Hematopoietic multipotent progenitor cell treated with erythropoietin and hydrocortisone succinate and interleukin-3 and kit ligand, for 8 days (in vitro differentiated cells): ENCODE measurements around the gene ZNF648.
"Not testable (repeated sequence)": the region's sequence is repeated elsewhere in the genome, so short reads cannot be mapped to it uniquely, and the experiment has no call there.

Experiments used
- DNase-seq: peaks from one replicate; pipeline ENCODE4 v3.0.0-alpha.2; 2015

The ZNF648 gene

GRCh38 chr1:182069028-182069466 lies 7.5 kb upstream of the ZNF648 start:
- DNase-seq: peak; percentile 49

- DNase-seq: no peak
Observed at GRCh38 chr1:182066934-182067333, 5.4 kb upstream of the ZNF648 start.

DNA sequence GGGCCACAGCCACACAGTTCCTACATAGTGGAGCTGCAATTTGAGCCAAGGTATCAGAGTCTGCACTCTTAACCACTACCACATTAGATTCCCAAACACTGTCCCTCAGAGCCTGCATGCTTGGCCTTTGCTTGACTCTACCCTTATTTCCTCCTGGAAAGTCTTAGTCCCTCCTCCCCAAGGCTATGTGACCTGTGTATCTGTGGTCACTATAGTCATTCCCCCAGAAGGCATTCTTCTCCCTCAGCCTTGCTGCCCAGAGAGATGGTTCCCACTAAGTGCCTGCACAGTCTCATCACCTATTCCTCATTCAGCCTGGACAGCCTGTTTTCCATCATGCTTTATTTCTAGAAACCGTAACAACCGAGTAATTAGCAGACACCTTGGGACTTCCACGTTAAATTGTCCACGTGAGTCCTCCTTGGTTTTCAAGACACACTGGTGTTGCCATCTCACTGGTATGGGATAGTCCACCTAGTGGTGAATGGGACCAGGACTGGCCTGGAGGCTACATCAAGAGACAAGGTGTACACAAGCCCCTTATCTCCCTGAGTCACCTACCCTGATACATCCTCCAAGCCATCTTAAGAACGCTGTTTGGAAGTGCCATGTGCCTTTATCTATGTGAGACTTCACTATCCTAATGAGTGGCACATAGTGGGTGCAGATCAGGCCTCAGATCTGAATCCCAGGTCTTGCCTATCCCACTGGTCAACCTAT lies 3.8 kb upstream of the ZNF648 start:
- DNase-seq: no peak

- no peak for DNase-seq
Observed at GRCh38 chr1:182064611-182065010, 3.1 kb upstream of the ZNF648 start.

- no peak for DNase-seq
Observed at GRCh38 chr1:182062223-182062622, 711 bp upstream of the ZNF648 start.

DNA sequence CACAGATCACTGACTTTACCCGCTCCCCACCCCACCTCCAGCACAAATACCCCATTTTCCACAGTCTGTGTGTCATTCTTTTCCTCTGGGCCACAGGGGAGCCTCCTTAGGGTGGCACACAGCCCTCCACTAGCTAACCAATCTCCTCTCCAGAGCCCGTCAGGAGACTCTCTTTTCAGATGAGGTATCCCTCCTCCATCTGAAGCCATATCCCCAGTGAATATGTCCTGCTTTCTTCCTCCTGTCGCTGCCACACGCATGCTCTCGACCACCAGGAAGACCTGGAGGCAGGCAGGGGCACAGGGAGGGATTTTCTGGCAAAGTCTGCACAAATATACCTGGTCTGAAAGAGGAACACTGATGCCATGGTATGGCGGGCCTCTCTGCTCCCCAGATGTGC lies 635 bp downstream of the ZNF648 start:
- no peak for DNase-seq

- DNase-seq: no peak
Observed at GRCh38 chr1:182059936-182060335, 1.6 kb downstream of the ZNF648 start.

DNA sequence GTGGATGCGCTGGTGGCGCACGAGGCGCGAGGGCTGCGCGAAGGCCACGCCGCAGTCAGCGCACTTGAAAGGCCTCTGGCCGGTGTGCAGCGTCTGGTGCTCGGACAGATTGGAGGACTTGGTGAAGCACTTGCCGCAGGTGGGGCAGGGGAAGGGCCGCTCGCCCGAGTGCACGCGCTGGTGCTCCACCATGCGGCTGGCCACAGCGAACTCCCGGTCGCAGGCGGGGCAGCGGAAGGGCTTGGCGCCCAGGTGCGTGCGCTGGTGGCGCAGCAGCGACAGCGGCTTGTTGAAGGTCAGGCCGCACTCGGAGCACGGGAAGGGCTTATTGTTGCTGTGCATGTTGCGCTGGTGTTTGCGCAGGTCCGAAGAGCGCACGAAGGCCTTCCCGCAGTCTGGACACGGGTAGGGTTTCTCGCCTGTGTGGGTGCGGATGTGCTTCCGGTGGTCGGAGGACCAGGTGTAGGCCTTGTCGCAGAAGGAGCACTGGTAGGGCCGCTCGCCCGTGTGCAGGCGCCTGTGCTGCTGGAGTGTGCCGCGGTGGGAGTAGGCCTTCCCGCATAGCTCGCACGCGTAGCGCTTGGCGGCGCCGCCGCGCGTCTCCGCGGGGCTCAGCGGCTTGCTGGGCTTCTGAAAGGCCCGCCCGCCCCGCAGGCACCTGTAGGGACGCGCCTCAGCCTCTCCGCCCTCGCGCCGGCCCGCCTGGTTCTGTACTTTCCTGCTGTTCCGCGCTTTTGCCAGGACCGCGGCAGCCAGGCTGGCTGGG lies 4.7 kb downstream of the ZNF648 start:
- DNase-seq: no peak

GRCh38 chr1:182054698-182055326 lies 6.7 kb downstream of the ZNF648 start:
- DNase-seq: peak; percentile 79

DNA sequence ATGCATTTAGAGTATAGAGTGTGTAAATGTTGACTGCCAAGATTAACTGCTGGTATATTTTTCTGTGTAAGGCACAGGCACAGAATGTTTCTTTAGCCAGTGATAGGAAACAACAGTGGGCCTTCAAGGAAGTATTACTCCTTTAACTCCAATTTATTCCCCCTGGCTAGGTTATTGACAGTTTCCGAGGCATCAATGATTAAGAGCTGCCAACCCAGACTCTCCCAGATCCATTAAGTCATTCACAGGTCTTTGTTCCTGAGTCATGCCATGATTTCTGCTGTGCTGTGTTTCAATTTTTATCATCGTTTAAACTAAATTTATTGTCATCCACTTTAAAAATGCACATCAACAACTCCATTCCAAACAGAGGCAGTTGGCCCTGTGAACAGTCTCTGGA lies 9.2 kb downstream of the ZNF648 start:
- DNase-seq: no peak

DNA sequence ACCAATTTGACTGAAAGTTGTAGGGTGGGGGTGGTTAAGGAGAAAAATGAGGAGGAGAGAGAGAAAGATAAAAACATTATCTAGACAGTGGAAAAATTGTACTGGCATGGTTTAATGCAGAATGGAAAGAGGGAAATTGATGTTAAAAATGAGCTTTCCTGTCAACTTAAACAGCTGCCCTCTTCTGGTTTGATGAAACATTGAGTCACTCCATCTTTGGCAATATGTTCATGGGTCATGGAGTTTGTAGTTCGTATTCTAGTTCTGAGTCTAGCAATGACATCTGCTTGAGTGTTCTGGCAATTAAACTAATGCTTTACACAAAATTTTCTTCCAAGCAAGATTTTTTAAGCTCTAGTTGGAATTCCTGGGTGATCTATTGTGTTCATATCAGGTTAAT lies 9.6 kb downstream of the ZNF648 start:
- no peak for DNase-seq

DNA sequence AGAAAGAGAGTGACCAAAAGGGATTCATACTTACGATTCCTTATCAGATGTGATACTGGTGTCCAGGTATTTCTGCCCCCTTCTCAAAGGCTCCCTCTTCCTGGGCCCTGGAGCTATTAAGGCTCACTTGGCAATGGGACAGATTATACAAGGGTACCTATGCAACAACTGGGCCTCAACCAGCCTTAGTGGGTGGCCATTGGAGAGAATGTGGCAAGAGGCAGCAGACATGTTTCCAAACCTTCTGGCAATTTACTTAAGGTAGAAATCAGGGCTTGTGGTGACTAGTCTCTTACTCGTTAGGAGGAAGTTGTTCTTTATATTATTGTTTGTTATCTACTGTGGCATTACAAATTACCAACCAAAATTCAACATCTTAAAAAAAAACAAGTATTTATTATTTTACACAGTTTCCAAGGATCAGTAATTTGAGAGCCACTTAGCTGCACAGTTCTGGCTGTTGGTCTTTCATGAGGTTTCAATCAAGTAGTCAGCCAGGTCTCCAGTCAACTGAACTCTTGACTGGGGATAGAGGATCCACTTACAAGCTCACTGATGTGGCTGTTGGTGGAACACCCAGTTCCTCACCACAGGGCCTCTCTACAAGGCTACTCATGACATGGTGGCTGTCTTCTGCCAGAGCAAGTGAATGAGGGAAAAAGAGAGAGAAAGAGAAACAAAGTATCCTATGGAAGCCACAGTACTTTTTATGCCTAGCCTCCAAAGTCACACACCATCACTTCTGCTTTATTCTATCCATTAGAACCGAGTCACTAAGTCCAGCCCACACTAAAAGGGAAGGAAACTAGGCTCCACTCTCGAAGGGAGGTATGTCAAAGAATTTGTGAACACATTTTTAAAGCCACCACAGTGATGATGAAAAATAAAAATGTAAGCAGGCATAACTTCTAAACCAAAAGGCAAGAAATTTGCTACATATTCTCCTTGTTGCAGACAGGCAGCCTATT lies 10.7 kb downstream of the ZNF648 start:
- no peak for DNase-seq

- no peak for DNase-seq
Observed at GRCh38 chr1:182048562-182048961, 12.9 kb downstream of the ZNF648 start.

GRCh38 chr1:182046763-182047162 lies 14.7 kb downstream of the ZNF648 start:
- DNase-seq: no peak

DNA sequence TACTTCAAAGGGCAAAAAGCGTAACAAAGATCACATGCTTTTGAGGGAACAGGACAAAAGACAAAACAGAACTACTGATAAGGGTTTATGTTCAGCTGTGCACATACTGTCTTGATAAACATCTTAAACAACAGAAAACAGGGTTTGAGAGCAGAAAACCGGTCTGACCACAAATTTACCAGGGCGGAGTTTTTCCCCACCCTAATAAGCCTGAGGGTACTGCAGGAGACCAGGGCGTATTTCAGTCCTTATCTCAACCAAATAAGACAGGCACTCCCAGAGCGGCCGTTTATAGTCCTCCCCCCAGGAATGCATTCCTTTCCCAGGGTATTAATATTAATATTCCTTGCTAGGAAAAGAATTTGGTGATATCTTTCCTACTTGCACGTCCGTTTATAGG lies 16.0 kb downstream of the ZNF648 start:
- not testable (repeated sequence) for DNase-seq

DNA sequence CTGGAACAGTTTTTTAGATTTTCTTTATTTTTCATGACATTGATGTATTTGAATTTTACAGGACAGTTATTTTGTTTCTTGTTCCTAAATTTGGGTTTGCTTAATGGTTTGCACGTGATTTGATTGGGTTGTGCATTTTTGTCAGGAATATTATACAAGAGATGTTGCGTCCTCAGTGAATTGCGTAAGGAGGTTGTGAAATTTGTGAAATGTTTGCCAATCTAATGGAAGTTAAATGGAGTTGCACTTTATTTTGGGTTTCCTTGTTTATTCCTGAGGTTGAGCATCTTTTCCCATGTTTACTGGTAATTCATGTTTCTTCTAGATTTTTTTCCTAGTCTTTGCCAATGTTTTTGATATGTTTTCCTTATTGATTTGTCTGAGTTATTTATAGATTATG lies 19.9 kb downstream of the ZNF648 start:
- DNase-seq: no peak

DNA sequence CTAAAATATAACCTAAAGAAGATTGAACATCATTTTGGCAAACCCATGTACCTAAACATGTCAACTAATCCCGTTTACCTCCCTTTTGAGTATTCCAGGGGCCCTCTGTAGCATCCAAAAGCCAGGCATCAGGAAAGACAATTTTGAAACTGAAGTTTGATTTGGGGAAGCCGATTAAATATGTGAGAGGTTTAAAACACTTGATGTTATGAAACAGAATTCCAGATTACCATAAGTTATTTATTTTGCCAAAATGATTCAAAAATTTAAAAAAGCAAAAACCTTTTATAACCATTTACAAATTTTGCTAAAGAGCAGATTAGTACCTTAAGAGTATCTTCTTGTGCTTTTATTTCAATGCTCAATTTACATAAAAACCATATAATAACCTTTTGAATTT lies 23.3 kb downstream of the ZNF648 start:
- DNase-seq: no peak

DNA sequence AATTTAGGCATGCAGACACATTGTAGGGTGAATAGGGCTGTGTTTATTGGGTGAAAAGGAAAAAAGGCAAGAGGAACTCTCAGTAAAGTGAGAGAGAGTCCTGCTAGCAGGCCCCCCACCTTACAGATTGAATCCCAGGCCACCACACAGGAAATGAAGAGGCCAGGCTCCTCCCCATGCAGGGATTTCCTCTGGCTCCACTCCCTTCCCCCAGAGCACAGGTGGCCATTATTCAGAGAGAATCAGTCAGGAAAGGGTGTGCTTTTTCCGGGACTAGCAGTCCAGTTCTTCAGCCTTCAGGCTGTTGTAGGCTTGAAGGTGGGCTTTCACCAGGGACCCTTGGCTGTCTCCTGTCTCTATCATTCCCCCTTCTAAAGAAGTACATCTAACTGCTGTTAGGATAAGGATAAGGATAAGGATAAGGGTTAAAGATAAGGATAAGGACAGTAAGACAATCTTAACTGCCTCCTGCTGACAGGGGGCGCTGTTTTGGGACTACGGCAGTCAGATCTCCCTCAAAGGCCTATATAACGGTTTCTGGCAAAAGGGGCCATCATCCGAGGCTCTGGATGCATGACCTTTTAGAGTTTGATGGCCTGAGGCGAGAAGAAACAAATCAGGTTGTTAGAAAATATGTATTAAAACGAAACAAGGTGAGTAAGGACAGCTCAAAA lies 26.3 kb downstream of the ZNF648 start:
- DNase-seq: peak; percentile 34

GRCh38 chr1:182032251-182032650 lies 29.3 kb downstream of the ZNF648 start:
- no peak for DNase-seq

GRCh38 chr1:182029379-182030331 lies 31.9 kb downstream of the ZNF648 start:
- DNase-seq: peak; percentile 96

DNA sequence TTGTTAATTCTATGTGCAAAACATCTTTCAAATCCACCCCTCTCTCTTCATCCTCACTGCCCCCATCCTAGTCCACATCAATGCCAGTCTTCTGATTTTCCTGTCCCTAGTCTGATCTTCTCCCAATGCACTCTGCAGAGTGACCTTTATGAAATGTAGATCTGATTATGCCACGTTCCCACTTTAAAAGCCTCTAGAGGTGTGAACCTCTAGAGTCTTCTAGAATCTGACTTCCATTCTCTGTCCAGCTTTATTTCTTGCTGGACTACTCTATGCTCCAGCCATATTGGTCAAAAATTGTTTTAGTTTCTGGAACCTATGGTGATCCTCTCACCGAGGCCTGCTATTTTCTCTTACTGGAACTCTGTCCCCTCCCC lies 32.5 kb downstream of the ZNF648 start:
- DNase-seq: no peak
